ENCODE data around the gene HMX1. TPM values are rescaled to one million over a fixed set of nuclear protein-coding genes. Genes with fewer than 3 reads are reported as not detected.

The HMX1 gene
- total and polyA plus RNA-seq, 9 donors, result 0.08 to 0.21 (median 0.12) TPM; not detected in 1

DNA sequence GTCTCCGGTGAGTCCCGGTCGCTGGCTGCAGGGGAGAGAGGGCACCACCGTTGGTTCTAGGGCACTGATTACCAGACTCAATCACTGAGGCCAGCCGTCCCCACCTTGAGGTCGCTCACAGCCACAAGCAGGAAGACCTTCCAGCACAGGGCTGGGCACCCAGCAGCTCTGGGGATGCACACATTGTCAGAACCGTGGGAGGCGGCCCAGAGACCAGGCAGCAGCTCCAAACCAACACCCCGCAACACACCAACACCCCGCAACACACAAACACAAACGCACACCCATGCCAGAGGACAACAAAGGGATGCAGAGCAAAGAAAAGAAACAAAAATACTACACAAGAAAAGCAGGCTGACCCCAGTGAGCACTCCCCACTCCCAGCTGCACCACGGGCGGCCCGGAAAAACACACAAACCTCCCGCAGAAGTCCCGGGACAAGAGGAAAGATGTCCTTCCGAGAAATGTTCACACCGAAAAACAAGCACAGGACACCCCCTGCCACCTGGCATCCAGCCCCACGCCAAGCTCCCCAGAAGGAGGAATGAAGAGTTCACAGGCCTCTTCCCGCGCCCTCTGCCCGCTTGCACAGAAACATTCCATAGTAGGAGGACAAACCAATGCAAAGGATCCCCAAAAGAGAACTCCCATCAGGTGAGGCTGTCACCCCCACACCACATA lies 3.2 kb downstream of the HMX1 start:
- Histone ChIP-seq H3K36me3 (ENCODE audit: control insufficient read depth, insufficient read depth, low read length) (no peaks in the 10 kb centered on the region), H3K27ac (ENCODE audit: low read length) (no peak overlapping the region), H3K4me1 (ENCODE audit: control insufficient read depth, insufficient read depth, low read length) (peaks cover 11% of the 10 kb centered on the region), H3K4me3 (ENCODE audit: low read length) (no peak overlapping the region), H3K27me3 (ENCODE audit: control insufficient read depth, insufficient read depth, low read length) (peaks cover 90% of the 10 kb centered on the region), H3K9me3 (replicated peaks; ENCODE audit: control insufficient read depth, low read depth, low read length) (no peaks in the 10 kb centered on the region)
- WGBS (ENCODE audit: insufficient coverage), result 15% methylated on average over 14 of the region's 22 CpGs
- no peak for DNase-seq

DNA sequence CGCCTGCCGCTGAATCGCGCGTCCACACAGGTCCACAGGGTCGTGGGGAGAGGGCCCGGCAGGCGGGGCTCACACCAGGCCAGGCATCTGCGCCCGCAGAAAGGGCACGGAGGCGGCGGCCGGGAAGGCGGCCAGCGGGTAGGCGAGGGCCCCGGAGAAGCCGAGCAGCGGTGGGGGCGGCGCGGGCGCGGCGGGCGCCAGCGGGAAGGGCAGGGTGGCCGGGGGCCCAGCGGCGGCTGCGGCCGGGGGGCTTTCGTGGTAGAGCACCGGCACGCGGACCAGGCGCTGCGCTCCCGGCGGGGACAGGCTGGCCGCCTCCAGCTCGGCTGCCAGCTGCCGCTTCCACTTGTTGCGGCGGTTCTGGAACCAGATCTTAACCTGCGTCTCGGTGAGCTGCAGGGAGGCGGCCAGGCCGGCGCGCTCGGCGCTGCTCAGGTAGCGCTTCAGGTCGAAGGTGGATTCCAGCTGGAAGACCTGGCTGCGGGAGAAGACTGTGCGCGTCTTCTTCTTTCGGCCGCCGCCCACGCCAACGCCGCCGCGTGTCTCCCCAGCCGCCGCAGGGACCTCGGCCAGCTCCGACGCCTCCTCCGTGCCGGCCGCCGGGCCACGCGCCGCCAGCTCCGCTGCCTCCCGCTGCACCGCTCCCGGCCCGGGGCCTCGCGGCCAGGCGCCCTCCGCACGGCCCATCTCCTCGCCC lies 3.9 kb downstream of the HMX1 start:
- Histone ChIP-seq H3K4me1 (ENCODE audit: control insufficient read depth, insufficient read depth, low read length) (peaks cover 8% of the 10 kb centered on the region), H3K4me3 (ENCODE audit: low read length) (no peak overlapping the region), H3K27me3 (ENCODE audit: control insufficient read depth, insufficient read depth, low read length) (peaks cover 90% of the 10 kb centered on the region), H3K9me3 (replicated peaks; ENCODE audit: control insufficient read depth, low read depth, low read length) (no peaks in the 10 kb centered on the region), H3K36me3 (ENCODE audit: control insufficient read depth, insufficient read depth, low read length) (no peaks in the 10 kb centered on the region), H3K27ac (ENCODE audit: low read length) (no peak overlapping the region)
- WGBS (ENCODE audit: insufficient coverage), result under 1% methylated on average over 90 of the region's 90 CpGs
- DNase-seq, result no peak

DNA sequence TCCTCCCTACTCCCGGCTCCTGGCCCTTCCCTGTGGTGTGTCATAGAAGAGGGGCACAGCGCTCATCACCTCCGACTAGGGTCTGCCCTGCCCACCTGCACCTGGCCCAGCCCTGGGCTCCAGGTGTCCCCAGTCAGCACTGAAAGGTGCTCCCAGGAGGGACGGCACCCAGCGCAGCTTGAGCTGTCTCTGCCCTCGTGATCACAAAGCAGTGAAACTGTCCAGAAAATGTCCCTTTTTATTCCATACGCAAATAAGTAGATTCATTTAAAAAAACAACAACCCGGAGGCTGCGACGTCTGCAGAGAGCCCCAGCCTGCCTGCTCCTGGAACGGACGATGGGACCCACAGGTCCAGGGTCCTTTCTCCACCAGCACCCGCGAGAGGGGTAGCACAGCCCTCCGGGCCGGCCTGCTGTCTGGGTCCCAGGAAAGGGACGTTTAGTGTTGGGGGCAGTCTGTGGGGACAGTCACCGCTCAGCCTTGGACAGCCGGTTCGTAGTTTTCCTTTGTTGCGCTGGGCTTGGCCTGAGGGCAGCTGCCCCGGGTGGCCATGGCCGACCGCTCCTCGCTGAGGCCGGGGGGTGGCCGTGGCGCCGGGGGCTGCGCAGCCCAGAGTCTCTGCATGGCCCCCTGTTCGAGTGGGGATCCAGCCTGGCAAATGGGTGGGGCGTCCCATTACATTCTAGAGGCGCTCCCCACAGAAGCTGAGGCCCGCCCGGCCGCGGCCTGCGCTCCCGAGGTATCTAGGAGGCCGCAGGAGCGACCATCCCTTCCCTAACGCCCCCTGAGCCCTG lies 4.6 kb downstream of the HMX1 start:
- 1% methylated on average over 41 of the region's 42 CpGs for WGBS (ENCODE audit: insufficient coverage)
- no peak overlapping the region for H3K4me3 ChIP-seq (ENCODE audit: low read length)
- peaks cover 89% of the 10 kb centered on the region for H3K27me3 ChIP-seq (ENCODE audit: control insufficient read depth, insufficient read depth, low read length)

DNA sequence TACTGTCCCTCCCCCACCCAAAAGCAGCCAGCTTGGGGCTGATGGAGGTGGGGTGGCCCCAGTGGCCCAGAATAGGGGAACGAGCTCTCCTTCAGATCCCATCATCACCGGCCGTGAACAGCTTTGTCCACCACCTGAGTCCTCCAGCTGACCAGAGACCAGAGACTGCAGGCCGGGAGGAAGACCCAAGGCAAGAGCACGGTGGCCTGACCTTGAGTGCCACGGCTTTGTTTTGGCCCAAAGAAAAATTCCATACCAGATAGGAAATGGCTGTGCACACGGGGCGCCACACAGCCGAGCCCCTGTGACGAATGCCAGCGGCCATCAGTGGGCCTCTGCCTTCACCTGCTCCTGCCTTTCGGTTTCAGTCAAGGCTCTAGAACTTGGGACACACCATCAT lies 5.2 kb downstream of the HMX1 start:
- WGBS (ENCODE audit: insufficient coverage), result 11% methylated on average over 10 of the region's 12 CpGs
- H3K36me3 ChIP-seq (ENCODE audit: control insufficient read depth, insufficient read depth, low read length), result no peaks in the 10 kb centered on the region
- no peak overlapping the region for H3K27ac ChIP-seq (ENCODE audit: low read length)
- H3K4me1 ChIP-seq (ENCODE audit: control insufficient read depth, insufficient read depth, low read length), result no peaks in the 10 kb centered on the region
- no peak overlapping the region for H3K4me3 ChIP-seq (ENCODE audit: low read length)
- DNase-seq, result no peak
- H3K9me3 ChIP-seq (replicated peaks; ENCODE audit: control insufficient read depth, low read depth, low read length), result no peaks in the 10 kb centered on the region
- H3K27me3 ChIP-seq (ENCODE audit: control insufficient read depth, insufficient read depth, low read length), result peaks cover 94% of the 10 kb centered on the region

More for the DNA sequence above, 4.6 kb downstream of the HMX1 start:
- H3K27ac ChIP-seq (ENCODE audit: low read length), result no peak overlapping the region
- no peak for DNase-seq
- peaks cover 1% of the 10 kb centered on the region for H3K4me1 ChIP-seq (ENCODE audit: control insufficient read depth, insufficient read depth, low read length)
- H3K36me3 ChIP-seq (ENCODE audit: control insufficient read depth, insufficient read depth, low read length), result no peaks in the 10 kb centered on the region
- no peaks in the 10 kb centered on the region for H3K9me3 ChIP-seq (replicated peaks; ENCODE audit: control insufficient read depth, low read depth, low read length)

DNA sequence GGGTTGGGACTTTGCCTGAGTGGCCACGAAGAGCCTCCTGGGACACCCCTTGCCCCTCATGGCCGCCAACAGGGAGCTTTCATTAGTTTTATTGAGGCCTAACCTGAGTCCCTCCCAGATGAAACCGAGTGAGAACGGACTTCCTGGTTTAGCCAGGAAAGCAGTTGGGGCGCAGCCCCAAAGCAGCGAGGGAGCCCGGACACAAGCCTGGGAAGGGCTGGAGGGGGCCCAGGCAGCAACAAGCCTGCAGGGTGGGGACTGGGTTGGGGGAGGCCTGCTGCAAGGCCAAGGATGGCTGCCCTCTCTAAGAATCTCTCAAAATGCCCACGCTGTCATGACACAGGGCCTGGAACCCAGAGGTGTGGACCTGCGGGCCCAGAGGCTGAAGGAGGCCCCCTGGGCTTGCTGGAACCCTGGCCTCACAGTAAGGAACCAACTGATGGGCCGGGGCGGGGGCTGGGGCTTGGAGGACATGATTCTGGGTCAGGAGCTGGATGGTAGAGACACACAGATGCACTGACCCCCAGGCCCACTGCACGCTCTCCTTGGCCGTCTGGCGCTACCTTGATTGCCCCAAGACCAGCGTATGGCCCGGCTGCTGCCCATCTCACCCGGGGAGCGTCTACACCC lies 5.8 kb downstream of the HMX1 start:
- peaks cover 97% of the 10 kb centered on the region for H3K27me3 ChIP-seq (ENCODE audit: control insufficient read depth, insufficient read depth, low read length)
- no peaks in the 10 kb centered on the region for H3K9me3 ChIP-seq (replicated peaks; ENCODE audit: control insufficient read depth, low read depth, low read length)
- no peaks in the 10 kb centered on the region for H3K36me3 ChIP-seq (ENCODE audit: control insufficient read depth, insufficient read depth, low read length)
- no peaks in the 10 kb centered on the region for H3K4me1 ChIP-seq (ENCODE audit: control insufficient read depth, insufficient read depth, low read length)
- no peak overlapping the region for H3K4me3 ChIP-seq (ENCODE audit: low read length)
- no peak for DNase-seq
- WGBS (ENCODE audit: insufficient coverage), result 23% methylated on average over 11 of the region's 18 CpGs
- no peak overlapping the region for H3K27ac ChIP-seq (ENCODE audit: low read length)

DNA sequence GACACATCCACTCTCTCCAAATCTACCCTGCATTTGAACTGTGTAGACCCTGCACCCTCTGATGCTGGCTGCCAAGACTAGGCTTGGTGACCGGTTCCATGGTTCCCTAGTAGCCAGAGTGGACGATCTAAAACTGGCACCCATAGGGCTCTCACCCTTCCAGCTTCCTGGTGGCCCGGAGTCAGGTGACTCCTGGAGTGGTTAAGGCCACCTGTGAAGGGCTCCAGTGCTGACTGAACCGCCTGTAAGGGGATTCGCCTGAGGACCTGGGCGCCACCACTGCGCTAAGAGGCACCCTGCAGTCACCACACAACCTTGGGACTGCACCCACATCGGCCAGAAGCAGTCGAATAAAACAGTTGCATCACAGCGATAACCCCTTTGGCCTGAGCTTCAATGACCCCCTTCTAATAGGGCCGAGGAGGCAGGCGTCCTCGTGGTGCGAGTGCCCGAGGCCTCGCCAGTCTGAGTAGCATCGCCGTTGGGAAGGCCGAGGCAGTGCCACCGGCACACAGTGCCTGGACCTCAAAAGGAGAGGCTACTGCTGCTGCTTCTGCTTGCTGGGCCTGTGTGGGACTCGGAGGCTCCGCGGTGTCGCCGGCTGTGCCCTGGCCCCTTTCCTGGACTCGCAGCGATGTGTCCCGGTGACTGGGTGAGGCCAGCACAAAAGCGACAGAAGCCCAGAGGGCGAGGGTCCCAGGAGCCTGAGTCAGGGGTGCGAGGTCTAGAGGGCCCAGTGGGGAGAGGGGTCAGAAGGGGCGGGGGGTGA lies 6.5 kb downstream of the HMX1 start:
- 17% methylated on average over 32 of the region's 32 CpGs for WGBS (ENCODE audit: insufficient coverage)
- Histone ChIP-seq H3K27me3 (ENCODE audit: control insufficient read depth, insufficient read depth, low read length) (peaks cover 97% of the 10 kb centered on the region), H3K9me3 (replicated peaks; ENCODE audit: control insufficient read depth, low read depth, low read length) (no peaks in the 10 kb centered on the region), H3K4me3 (ENCODE audit: low read length) (no peak overlapping the region), H3K36me3 (ENCODE audit: control insufficient read depth, insufficient read depth, low read length) (no peaks in the 10 kb centered on the region), H3K27ac (ENCODE audit: low read length) (no peak overlapping the region), H3K4me1 (ENCODE audit: control insufficient read depth, insufficient read depth, low read length) (no peaks in the 10 kb centered on the region)
- no peak for DNase-seq

DNA sequence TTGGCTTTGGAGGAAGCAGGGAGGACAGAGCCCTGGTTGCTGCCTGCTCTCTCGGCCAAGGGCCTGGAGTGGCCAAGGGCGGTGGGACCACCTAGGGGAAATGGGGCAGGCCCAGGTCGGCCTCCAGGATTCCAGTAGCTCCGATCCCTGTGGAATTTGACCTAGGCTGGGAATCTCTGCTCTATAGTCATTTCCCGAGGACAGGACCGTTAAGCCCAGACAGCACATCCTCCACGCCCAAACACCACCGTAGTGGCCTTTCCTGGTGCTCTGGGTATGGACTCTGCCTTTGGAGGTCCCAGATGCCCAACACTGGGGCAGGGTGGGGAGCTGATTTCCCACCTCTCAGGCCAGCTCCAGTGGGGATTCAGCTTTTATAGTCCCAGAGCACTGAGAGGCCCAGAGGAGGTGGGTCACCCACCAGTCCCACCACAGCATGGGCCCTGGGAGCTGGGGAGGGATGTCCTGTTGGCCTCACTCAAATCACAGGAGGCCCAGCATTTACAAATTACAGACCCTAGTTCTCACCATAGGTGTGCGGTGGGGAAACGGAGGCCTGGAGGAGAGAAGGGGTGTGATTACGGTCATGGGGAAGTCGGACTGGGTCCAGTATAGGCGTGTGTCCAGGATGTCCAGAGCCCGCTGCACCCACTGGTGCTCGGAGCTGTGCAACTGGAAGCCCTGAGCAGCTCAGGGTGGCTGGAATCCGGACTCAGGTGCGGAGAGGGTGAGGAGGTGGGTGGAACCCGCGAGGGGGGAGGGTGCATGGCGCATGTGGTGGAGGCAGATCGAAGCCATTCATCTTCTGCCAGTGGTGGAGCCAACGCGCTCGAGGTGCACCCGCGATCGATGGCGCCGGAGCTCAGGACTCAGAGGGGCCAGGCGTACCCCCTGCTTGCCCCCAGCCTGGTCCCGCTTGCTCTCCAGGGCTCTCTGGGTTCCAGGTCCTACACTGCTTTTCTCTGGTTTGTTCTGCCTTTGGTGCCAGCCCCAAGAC lies 7.7 kb downstream of the HMX1 start:
- Histone ChIP-seq H3K4me1 (ENCODE audit: control insufficient read depth, insufficient read depth, low read length) (no peaks in the 10 kb centered on the region), H3K36me3 (ENCODE audit: control insufficient read depth, insufficient read depth, low read length) (no peaks in the 10 kb centered on the region), H3K9me3 (replicated peaks; ENCODE audit: control insufficient read depth, low read depth, low read length) (no peaks in the 10 kb centered on the region), H3K27me3 (ENCODE audit: control insufficient read depth, insufficient read depth, low read length) (peaks cover 97% of the 10 kb centered on the region), H3K4me3 (ENCODE audit: low read length) (no peak overlapping the region), H3K27ac (ENCODE audit: low read length) (no peak overlapping the region)
- no peak for DNase-seq
- 8% methylated on average over 25 of the region's 31 CpGs for WGBS (ENCODE audit: insufficient coverage)

DNA sequence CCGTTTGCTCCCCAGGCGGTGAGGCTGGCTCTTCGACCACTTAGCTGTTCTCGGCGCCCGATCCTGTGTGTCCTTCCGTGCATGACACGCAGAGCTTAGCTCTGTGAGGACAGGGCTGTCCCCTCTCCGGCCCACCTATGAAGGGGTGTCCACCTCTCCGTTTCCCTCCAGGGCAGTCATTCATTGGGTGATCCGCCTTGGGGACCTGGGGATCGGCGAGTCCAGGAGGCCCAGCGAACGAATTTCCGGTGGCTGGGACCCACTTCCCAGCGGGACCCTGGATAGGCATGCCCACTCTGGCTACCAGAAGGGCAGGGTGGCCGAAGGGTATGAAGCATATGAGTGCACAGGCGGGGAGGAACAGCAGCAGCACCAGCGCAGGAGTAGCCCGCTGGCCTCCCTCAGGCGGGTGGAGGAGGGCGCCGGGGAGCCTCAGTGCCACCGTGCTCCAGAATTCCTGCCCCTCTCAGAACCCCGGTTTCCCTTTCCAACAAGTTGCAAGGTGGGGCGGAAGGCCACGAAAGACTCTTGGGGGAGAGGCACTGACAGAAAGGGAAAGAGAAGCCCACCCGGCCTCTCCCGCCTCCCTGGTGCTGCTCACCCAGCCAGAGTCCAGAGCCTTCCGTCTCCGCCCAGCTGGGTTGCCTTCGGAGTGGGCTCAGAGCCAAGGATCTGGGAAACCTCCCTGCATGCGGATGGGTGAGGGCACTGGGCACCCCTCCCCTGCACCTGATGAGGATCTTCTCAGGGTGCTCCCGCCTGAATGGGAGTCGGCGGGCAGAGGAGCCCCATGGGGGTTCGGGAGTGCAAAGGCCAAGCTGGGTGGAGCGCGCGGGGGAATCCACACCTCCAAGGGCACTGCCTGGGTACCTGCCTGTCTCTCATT lies 8.6 kb downstream of the HMX1 start:
- WGBS (ENCODE audit: insufficient coverage), result 1% methylated on average over 27 of the region's 41 CpGs
- Histone ChIP-seq H3K4me3 (ENCODE audit: low read length) (no peak overlapping the region), H3K4me1 (ENCODE audit: control insufficient read depth, insufficient read depth, low read length) (peaks cover 4% of the 10 kb centered on the region)

More for the DNA sequence above, 8.6 kb downstream of the HMX1 start:
- Histone ChIP-seq H3K27me3 (ENCODE audit: control insufficient read depth, insufficient read depth, low read length) (peaks cover 97% of the 10 kb centered on the region), H3K36me3 (ENCODE audit: control insufficient read depth, insufficient read depth, low read length) (no peaks in the 10 kb centered on the region), H3K9me3 (replicated peaks; ENCODE audit: control insufficient read depth, low read depth, low read length) (no peaks in the 10 kb centered on the region), H3K27ac (ENCODE audit: low read length) (no peak overlapping the region)
- DNase-seq, result no peak

All from muscle of leg (tissue), 11 donors.